Smooth muscle cell (in vitro differentiated cells): ENCODE results near the gene CCBE1. TPM values are rescaled to one million over a fixed set of nuclear protein-coding genes. Genes with fewer than 3 reads are reported as not detected.

Experiments
- DNase-seq: peaks from one replicate; lab custom pipeline; 2025; ENCODE audit not compliant: unreplicated experiment; lab: John Stamatoyannopoulos, UW
- H2AFZ ChIP-seq: fragments of 200-600 bp; sonication (generic); 2 replicates; pipeline ENCODE4 v1.6.0; 2016; ENCODE audit warnings: antibody characterized with exemption, low read depth, mild to moderate bottlenecking
- H3F3A ChIP-seq: fragments of 200-600 bp; sonication (generic); 2 replicates; pipeline ENCODE4 v1.6.0; 2017; ENCODE audit warnings: antibody characterized with exemption, low read depth
- H3K27ac ChIP-seq: fragments of 200-600 bp; sonication (generic); 2 replicates; pipeline ENCODE4 v1.5.1; 2016; ENCODE audit warnings: low read depth, mild to moderate bottlenecking
- H3K27me3 ChIP-seq: fragments of 200-600 bp; sonication (generic); 2 replicates; pipeline ENCODE4 v1.6.1; 2016; ENCODE audit warnings: low read depth, mild to moderate bottlenecking
- H3K36me3 ChIP-seq: fragments of 200-600 bp; sonication (generic); 2 replicates; pipeline ENCODE4 v1.5.1; 2016; ENCODE audit warnings: low read depth
- H3K4me1 ChIP-seq: fragments of 200-600 bp; sonication (generic); 2 replicates; pipeline ENCODE4 v1.5.1; 2016; ENCODE audit warnings: low read depth
- H3K4me2 ChIP-seq: fragments of 200-600 bp; sonication (generic); 2 replicates; pipeline ENCODE4 v1.6.0; 2016; ENCODE audit warnings: mild to moderate bottlenecking
- H3K4me3 ChIP-seq: fragments of 200-600 bp; sonication (generic); 2 replicates; pipeline ENCODE4 v1.5.1; 2016; ENCODE audit warnings: mild to moderate bottlenecking
- H3K79me2 ChIP-seq: fragments of 200-600 bp; sonication (generic); 2 replicates; pipeline ENCODE4 v1.6.0; 2016; ENCODE audit warnings: low read depth, mild to moderate bottlenecking
- H3K9ac ChIP-seq: fragments of 200-600 bp; sonication (generic); 2 replicates; pipeline ENCODE4 v1.6.0; 2016; ENCODE audit warnings: low read depth
- H3K9me3 ChIP-seq: fragments of 200-600 bp; sonication (generic); replicated peaks from 2 replicates; pipeline ENCODE4 v1.5.1; 2016; ENCODE audit warnings: low read depth
- H4K20me1 ChIP-seq: fragments of 200-600 bp; sonication (generic); 2 replicates; pipeline ENCODE4 v1.6.0; 2016; ENCODE audit warnings: low read depth
- WGBS: methylation state at CpG from one replicate; pipeline ENCODE4 v1.1.7; 2016; ENCODE audit warnings: low lambda C conversion rate; 5-methylcytosine and 5-hydroxymethylcytosine counted together
- polyA plus RNA-seq: library from polyadenylated mRNA; unstranded; fragments of >200 nt; fragmentation: Nextera tagmentation; extraction: Ambion mirVana; gene quantifications from 2 replicates; pipeline ENCODE4 v1.2.1, GENCODE V29; 2016
- total RNA-seq: library from RNA; depleted of rRNA; stranded (reverse); fragments of >200 nt; gene quantifications from 2 replicates; pipeline ENCODE4 v1.2.3, GENCODE V29; 2014
- TF ChIP-seq, protein P1 (sequence below): fragments of 200-600 bp; sonication (generic); IDR thresholded peaks from 2 replicates; pipeline ENCODE4 v1.5.1; 2017; ENCODE audit warnings: borderline replicate concordance, mild to moderate bottlenecking, antibody characterized with exemption; ENCODE audit not compliant: insufficient read depth, poor library complexity, severe bottlenecking

Gene CCBE1
- total and polyA plus RNA-seq, 2 experiments from 2014 or later, result 3.1 TPM; not detected in 1

DNA sequence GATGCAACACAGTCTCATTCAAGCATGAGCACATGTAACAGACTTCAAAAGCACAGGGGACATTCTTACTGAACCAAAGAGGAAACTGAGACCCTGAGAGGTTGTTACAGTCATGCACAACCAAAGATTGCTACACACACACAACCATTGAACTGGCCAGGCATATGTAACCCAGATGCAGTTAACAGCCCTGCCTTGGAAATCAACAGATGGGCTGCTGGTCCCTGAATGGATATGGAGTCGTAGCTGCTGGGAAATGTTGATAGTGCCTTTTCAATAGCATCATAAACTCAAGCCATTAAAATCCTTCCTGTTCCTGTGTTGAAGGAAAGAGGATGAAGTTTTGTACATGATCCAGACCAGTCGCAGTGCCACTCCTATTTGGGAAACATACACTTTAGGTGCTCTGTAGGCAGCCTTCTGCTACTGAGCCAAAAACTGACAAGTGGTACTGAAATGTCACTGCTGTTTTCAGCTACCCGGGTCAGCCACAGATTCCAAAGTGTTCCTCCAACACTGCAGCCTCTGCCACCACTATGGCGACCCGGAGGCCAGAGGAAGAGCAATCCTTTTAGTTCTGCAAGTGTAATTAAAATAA is 143.9 kb downstream of the CCBE1 start:
- Histone ChIP-seq H3K9me3 (no peaks in the 10 kb centered on the region), H2AFZ (no peak overlapping the region), H3K79me2 (no peaks in the 10 kb centered on the region), H3K36me3 (no peaks in the 10 kb centered on the region), H3K27ac (no peak overlapping the region), H3K9ac (no peak overlapping the region), H3K4me3 (no peak overlapping the region), H3F3A (no peaks in the 10 kb centered on the region), H3K4me2 (no peak overlapping the region), H4K20me1 (no peaks in the 10 kb centered on the region), H3K4me1 (no peaks in the 10 kb centered on the region), H3K27me3 (peaks cover 73% of the 10 kb centered on the region)
- TF ChIP-seq, protein P1, sequence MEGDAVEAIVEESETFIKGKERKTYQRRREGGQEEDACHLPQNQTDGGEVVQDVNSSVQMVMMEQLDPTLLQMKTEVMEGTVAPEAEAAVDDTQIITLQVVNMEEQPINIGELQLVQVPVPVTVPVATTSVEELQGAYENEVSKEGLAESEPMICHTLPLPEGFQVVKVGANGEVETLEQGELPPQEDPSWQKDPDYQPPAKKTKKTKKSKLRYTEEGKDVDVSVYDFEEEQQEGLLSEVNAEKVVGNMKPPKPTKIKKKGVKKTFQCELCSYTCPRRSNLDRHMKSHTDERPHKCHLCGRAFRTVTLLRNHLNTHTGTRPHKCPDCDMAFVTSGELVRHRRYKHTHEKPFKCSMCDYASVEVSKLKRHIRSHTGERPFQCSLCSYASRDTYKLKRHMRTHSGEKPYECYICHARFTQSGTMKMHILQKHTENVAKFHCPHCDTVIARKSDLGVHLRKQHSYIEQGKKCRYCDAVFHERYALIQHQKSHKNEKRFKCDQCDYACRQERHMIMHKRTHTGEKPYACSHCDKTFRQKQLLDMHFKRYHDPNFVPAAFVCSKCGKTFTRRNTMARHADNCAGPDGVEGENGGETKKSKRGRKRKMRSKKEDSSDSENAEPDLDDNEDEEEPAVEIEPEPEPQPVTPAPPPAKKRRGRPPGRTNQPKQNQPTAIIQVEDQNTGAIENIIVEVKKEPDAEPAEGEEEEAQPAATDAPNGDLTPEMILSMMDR, result no peak
- 62% methylated on average over 5 of the region's 5 CpGs for WGBS
- DNase-seq, result no peak

DNA sequence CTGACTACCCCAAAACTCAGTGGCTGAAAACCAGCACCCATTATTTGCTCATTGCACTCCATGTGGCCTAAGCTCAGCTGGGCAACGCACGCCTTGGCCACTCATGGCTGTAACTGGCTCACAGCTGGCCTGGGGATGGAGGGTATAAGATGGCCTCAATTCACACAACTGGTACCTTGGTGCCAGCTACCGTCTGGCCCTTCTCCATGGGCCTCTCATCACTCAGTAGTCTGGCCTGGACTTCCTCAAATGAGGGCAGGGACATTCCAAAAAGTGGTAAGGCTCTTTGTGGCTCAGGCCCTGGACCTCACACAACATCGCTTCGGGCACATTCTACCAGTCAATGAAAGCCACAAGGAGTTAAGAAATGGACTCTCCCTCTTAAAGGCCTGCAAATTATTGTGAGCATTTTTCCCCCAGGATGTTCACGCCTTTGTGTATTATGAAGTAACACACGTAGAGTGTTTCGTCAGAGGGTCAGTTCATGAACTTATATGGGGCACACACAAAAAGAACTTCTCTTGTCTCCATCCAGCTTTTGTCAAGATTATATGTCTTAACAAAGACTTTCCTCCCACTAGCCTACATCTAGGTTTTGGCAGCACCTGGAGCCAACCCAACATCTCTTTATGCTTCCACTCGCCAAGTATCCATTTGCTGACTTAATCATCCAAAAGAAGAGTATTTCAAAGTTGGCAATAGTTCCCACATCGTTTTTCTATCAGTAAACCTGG is 145.2 kb downstream of the CCBE1 start:
- no peak overlapping the region for H3K4me3 ChIP-seq
- no peaks in the 10 kb centered on the region for H3K9me3 ChIP-seq
- no peak overlapping the region for H2AFZ ChIP-seq
- H3K9ac ChIP-seq, result no peak overlapping the region
- H3K27me3 ChIP-seq, result peaks cover 66% of the 10 kb centered on the region
- H3K4me2 ChIP-seq, result no peak overlapping the region
- peaks cover 7% of the 10 kb centered on the region for H3K4me1 ChIP-seq
- no peaks in the 10 kb centered on the region for H3K36me3 ChIP-seq
- 93% methylated on average over 10 of the region's 10 CpGs for WGBS
- no peaks in the 10 kb centered on the region for H3F3A ChIP-seq
- TF ChIP-seq, protein P1, result no peak
- DNase-seq, result no peak
- no peak overlapping the region for H3K27ac ChIP-seq
- H4K20me1 ChIP-seq, result no peaks in the 10 kb centered on the region
- no peaks in the 10 kb centered on the region for H3K79me2 ChIP-seq

DNA sequence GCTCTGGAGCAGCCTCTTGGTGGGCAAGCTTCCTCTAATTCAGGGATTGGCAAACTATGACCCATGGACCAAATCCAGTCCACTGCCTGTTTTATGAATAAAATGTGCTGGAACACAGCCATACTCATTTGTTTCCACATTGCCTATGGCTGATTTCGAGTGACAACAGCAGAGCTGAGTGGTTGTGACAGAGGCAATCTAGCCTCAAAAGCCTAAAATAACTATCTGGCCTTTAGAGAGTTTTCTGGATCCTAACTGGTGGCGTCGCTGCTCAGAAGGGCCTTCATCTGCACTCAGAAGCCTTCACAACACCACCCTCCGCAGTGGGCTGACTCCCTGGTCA is 147.1 kb downstream of the CCBE1 start:
- H3K79me2 ChIP-seq, result no peaks in the 10 kb centered on the region
- no peaks in the 10 kb centered on the region for H4K20me1 ChIP-seq
- 88% methylated on average over 4 of the region's 4 CpGs for WGBS

More for the DNA sequence above, 147.1 kb downstream of the CCBE1 start:
- no peak for DNase-seq
- H3K27ac ChIP-seq, result no peak overlapping the region
- no peaks in the 10 kb centered on the region for H3K9me3 ChIP-seq
- H3F3A ChIP-seq, result no peaks in the 10 kb centered on the region
- no peak overlapping the region for H3K9ac ChIP-seq
- peaks cover 11% of the 10 kb centered on the region for H3K4me1 ChIP-seq
- H3K36me3 ChIP-seq, result no peaks in the 10 kb centered on the region
- H3K4me3 ChIP-seq, result no peak overlapping the region
- TF ChIP-seq, protein P1, result no peak
- H2AFZ ChIP-seq, result no peak overlapping the region
- H3K4me2 ChIP-seq, result no peak overlapping the region
- peaks cover 50% of the 10 kb centered on the region for H3K27me3 ChIP-seq
